GM23248 (cell line): ENCODE measurements around the gene ATXN7L1. TPM values are rescaled to one million over a fixed set of nuclear protein-coding genes. Genes with fewer than 3 reads are reported as not detected.

Experiments
- DNase-seq: peaks from one replicate; pipeline ENCODE4 v3.0.0-alpha.2; 2015
- H2AFZ ChIP-seq: fragments of 200-600 bp; sonication (generic); 2 replicates; pipeline ENCODE4 v1.6.1; 2016; ENCODE audit warnings: antibody characterized with exemption
- H3F3A ChIP-seq: fragments of 200-600 bp; sonication (generic); 2 replicates; pipeline ENCODE4 v1.6.1; 2016; ENCODE audit warnings: mild to moderate bottlenecking, antibody characterized with exemption, mixed run types; ENCODE audit not compliant: insufficient read depth
- H3K27ac ChIP-seq: fragments of 200-600 bp; sonication (generic); 2 replicates; pipeline ENCODE4 v1.5.1; 2016; ENCODE audit warnings: mild to moderate bottlenecking
- H3K27me3 ChIP-seq: fragments of 200-600 bp; sonication (generic); replicated peaks from 2 replicates; pipeline ENCODE4 v1.6.1; 2016; ENCODE audit warnings: mild to moderate bottlenecking; ENCODE audit not compliant: insufficient read depth
- H3K36me3 ChIP-seq: fragments of 200-600 bp; sonication (generic); 2 replicates; pipeline ENCODE4 v1.6.1; 2016; ENCODE audit warnings: low read depth, mild to moderate bottlenecking
- H3K4me1 ChIP-seq: fragments of 200-600 bp; sonication (generic); 2 replicates; pipeline ENCODE4 v1.6.1; 2016; ENCODE audit warnings: mild to moderate bottlenecking; ENCODE audit not compliant: insufficient read depth
- H3K4me2 ChIP-seq: fragments of 200-600 bp; sonication (generic); one replicate; pipeline ENCODE4 v1.6.1; 2016; ENCODE audit warnings: mild to moderate bottlenecking; ENCODE audit not compliant: unreplicated experiment
- H3K4me3 ChIP-seq: fragments of 200-600 bp; sonication (generic); 2 replicates; pipeline ENCODE4 v1.5.1; 2016; ENCODE audit warnings: mild to moderate bottlenecking
- H3K79me2 ChIP-seq: fragments of 200-600 bp; sonication (generic); 2 replicates; pipeline ENCODE4 v1.6.1; 2016; ENCODE audit warnings: mild to moderate bottlenecking; ENCODE audit not compliant: insufficient read depth
- H3K9ac ChIP-seq: fragments of 200-600 bp; sonication (generic); 2 replicates; pipeline ENCODE4 v1.6.1; 2016; ENCODE audit warnings: mild to moderate bottlenecking
- H3K9me2 ChIP-seq: fragments of 200-600 bp; sonication (generic); 2 replicates; pipeline ENCODE4 v1.6.1; 2016; ENCODE audit warnings: mixed run types, mild to moderate bottlenecking, moderate library complexity; ENCODE audit not compliant: insufficient read depth
- H3K9me3 ChIP-seq: fragments of 200-600 bp; sonication (generic); one replicate; pipeline ENCODE4 v1.6.1; 2017; ENCODE audit warnings: low read depth
- H4K20me1 ChIP-seq: fragments of 200-600 bp; sonication (generic); 2 replicates; pipeline ENCODE4 v1.6.0; 2016; ENCODE audit not compliant: insufficient read depth
- EZH2 ChIP-seq: fragments of 200-600 bp; sonication (generic); IDR thresholded peaks from 2 replicates; pipeline ENCODE4 v1.6.1; 2018; ENCODE audit warnings: antibody characterized with exemption, mild to moderate bottlenecking; ENCODE audit not compliant: insufficient read depth, poor library complexity, severe bottlenecking
- EZH2phosphoT487 ChIP-seq: fragments of 200-600 bp; sonication (generic); IDR thresholded peaks from 2 replicates; pipeline ENCODE4 v1.6.1; 2018; ENCODE audit warnings: antibody characterized with exemption, moderate library complexity, mild to moderate bottlenecking, low read depth; ENCODE audit not compliant: insufficient read depth
- WGBS, 2 experiments: methylation state at CpG; one replicate each; pipeline ENCODE4 v1.1.6; 2015 to 2017; ENCODE audit warnings: low lambda C conversion rate in 2 of 2, low coverage in 1 of 2; ENCODE audit errors: missing lambda C conversion rate in 2 of 2; 5-methylcytosine and 5-hydroxymethylcytosine counted together
- in situ Hi-C: fragments of 300-500 bp; cut with MboI; formaldehyde crosslinking; loops from 2 replicates; pipeline ENCODE4 v1.15.0; 2020
- polyA plus RNA-seq: library from polyadenylated mRNA; unstranded; fragments of >200 nt; fragmentation: Nextera tagmentation; extraction: Ambion mirVana; gene quantifications from 2 replicates; pipeline ENCODE4 v1.2.1, GENCODE V29; 2016
- total RNA-seq: library from RNA; depleted of rRNA; stranded (reverse); fragments of >200 nt; shearing (Covaris generic); gene quantifications from 2 replicates; pipeline ENCODE4 v1.2.3, GENCODE V29; 2014

The ATXN7L1 gene
- total and polyA plus RNA-seq, 2 experiments from 2014 or later, result 3.7 to 4.5 TPM

DNA sequence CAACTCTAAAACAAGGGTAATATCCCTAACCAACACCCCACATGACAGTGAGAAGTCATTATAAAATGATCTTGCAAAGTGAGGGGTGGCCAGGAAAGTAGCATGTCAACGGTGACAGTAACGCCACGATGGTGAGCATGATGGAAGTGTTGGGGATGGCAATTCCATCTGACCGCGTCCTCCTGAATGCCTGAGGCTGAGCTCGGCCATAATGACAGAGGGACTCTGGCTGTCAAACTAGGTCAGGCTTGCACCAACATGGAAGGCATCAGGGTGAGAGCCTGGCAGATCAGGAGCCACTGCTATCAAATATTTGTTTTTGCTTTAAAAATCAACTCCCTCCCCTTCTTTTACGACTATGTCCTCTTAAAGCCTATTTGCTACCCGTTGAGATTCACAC is 239.4 kb downstream of the ATXN7L1 start:
- Histone ChIP-seq H3K27ac (no peak overlapping the region), H3K9ac (no peak overlapping the region), H3K9me2 (no peaks in the 10 kb centered on the region), H3K27me3 (no peaks in the 10 kb centered on the region), H2AFZ (no peak overlapping the region), H3K36me3 (no peaks in the 10 kb centered on the region), H4K20me1 (no peaks in the 10 kb centered on the region), H3K9me3 (no peaks in the 10 kb centered on the region), H3F3A (no peaks in the 10 kb centered on the region), H3K4me1 (no peaks in the 10 kb centered on the region), H3K4me2 (no peak overlapping the region), H3K79me2 (no peaks in the 10 kb centered on the region), H3K4me3 (no peak overlapping the region)
- no peak for DNase-seq
- in situ Hi-C loops, result no loop called here
- 96 to 98% methylated on average over 8 of the region's 8 CpGs for WGBS, 2 experiments
- TF ChIP-seq EZH2 (no peak), EZH2phosphoT487 (no peak)

DNA sequence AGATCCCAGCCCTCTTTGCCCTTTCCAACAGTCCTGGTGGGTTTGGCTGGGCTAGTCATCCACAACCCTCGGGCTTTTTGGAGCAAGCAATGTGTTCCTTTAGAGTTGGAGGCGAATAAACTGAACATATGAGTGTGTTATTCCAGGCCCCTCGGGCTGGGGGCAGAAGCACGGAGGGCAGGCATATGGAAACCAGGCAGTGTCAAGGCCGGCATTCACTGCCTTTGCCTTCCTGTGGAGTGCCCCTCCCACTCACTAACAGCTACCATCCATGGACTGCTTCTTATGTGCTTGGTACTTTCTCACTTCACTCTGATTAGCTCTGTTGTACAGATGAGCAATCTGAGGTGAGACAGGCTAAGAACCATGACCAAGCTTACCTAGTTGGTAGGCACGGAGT is 241.2 kb downstream of the ATXN7L1 start:
- Histone ChIP-seq H2AFZ (no peak overlapping the region), H3K79me2 (no peaks in the 10 kb centered on the region), H3F3A (no peaks in the 10 kb centered on the region), H3K9me3 (no peaks in the 10 kb centered on the region), H3K9me2 (no peaks in the 10 kb centered on the region), H3K9ac (no peak overlapping the region), H3K4me3 (no peak overlapping the region), H3K36me3 (no peaks in the 10 kb centered on the region), H3K27me3 (no peaks in the 10 kb centered on the region), H3K4me2 (no peak overlapping the region), H3K27ac (no peak overlapping the region), H4K20me1 (no peaks in the 10 kb centered on the region), H3K4me1 (no peaks in the 10 kb centered on the region)
- no peak for DNase-seq
- WGBS, 2 experiments, result 57 to 71% methylated on average over 5 to 6 of the region's 6 CpGs
- TF ChIP-seq EZH2 (no peak), EZH2phosphoT487 (no peak)
- in situ Hi-C loops, result no loop called here

DNA sequence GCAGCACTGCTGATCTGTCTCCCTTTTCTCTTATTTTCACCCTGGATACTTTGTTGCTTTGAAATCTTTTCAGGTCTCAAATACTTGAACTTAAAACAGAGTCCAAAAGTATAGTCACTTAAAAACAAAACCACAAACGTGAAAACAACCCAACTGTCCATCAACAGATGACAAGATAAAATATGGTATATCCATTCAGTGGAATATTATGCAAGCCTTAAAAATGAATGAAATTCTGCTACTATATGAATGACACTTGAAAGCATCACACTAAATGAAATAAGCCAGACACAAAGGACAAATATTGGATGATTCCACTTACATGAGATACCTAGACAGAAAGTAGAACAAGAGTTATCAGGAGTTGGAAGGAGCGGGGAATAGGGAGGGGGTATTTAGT is 250.4 kb downstream of the ATXN7L1 start:
- no peak overlapping the region for H3K4me2 ChIP-seq
- in situ Hi-C loops, result no loop called here
- 72 to 76% methylated on average over 2 of the region's 2 CpGs for WGBS, 2 experiments

DNA sequence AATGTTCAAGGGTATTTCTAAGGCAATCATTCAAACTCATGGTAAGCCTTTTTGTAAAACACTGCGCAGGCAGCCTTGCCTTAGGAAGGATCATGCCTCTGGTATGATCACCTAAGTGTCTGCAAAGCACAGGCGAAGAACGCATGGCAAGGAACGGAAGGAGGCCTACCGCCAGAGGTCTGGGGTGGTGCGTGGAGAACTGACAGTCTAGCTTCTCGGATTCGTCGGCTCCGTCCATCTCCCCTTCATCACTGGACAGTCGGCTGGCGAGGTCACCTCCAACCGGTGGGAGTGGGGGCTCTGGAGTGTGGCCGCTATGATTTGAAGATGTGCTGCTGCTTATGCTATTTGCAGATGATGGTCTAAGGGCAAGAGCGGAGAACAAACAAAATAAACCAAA is 252.5 kb downstream of the ATXN7L1 start:
- 98% methylated on average over 15 of the region's 15 CpGs for WGBS, 2 experiments
- no peak overlapping the region for H3K4me2 ChIP-seq
- in situ Hi-C loops, result no loop called here

More for the DNA sequence above, 250.4 kb downstream of the ATXN7L1 start:
- no peak overlapping the region for H2AFZ ChIP-seq
- H3K9me3 ChIP-seq, result no peaks in the 10 kb centered on the region
- TF ChIP-seq EZH2phosphoT487 (no peak), EZH2 (no peak)
- no peak overlapping the region for H3K4me3 ChIP-seq
- H3K9ac ChIP-seq, result no peak overlapping the region
- no peaks in the 10 kb centered on the region for H3K9me2 ChIP-seq
- H4K20me1 ChIP-seq, result no peaks in the 10 kb centered on the region
- 0 out of 2 replicates have a peak, but pooled peaks cover 10% of the 10 kb centered on the region for H3K36me3 ChIP-seq
- DNase-seq, result no peak
- no peak overlapping the region for H3K27ac ChIP-seq
- H3K79me2 ChIP-seq, result no peaks in the 10 kb centered on the region
- peaks cover 9% of the 10 kb centered on the region for H3K4me1 ChIP-seq
- H3K27me3 ChIP-seq, result no peaks in the 10 kb centered on the region
- H3F3A ChIP-seq, result no peaks in the 10 kb centered on the region

DNA sequence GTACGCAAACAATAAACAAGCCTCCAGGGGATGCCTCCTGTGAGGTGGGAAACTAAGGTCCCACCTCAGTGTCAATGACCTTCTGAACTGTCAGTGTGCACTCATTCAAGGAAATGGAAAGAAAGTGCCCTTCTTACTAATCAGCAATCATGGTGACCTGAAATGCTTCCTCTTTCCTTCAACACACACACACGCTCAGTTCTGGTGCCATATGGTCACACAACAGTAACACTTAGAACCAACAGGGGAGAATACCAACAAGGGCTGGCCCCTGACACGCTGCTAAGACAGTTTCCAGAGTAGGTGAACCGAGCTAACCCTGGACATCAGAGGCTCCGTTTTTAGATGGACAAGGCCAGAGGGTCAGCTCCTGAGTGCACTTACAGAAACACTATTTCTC is 253.0 kb downstream of the ATXN7L1 start:
- no peaks in the 10 kb centered on the region for H3K9me3 ChIP-seq
- H3K4me3 ChIP-seq, result no peak overlapping the region
- no peak overlapping the region for H2AFZ ChIP-seq
- TF ChIP-seq EZH2phosphoT487 (no peak), EZH2 (no peak)
- 90 to 91% methylated on average over 5 of the region's 5 CpGs for WGBS, 2 experiments
- no peaks in the 10 kb centered on the region for H3K79me2 ChIP-seq
- no peak overlapping the region for H3K27ac ChIP-seq
- 0 out of 2 replicates have a peak, but pooled peaks cover 10% of the 10 kb centered on the region for H3K36me3 ChIP-seq
- H3K27me3 ChIP-seq, result no peaks in the 10 kb centered on the region
- H3K4me2 ChIP-seq, result no peak overlapping the region
- H4K20me1 ChIP-seq, result no peaks in the 10 kb centered on the region
- H3K9ac ChIP-seq, result no peak overlapping the region
- no peaks in the 10 kb centered on the region for H3K9me2 ChIP-seq
- peaks cover 9% of the 10 kb centered on the region for H3K4me1 ChIP-seq
- H3F3A ChIP-seq, result no peaks in the 10 kb centered on the region
- DNase-seq, result no peak
- in situ Hi-C loops, result no loop called here

More for the DNA sequence above, 252.5 kb downstream of the ATXN7L1 start:
- Histone ChIP-seq H3K27me3 (no peaks in the 10 kb centered on the region), H3F3A (no peaks in the 10 kb centered on the region), H3K4me1 (peaks cover 9% of the 10 kb centered on the region), H2AFZ (no peak overlapping the region), H3K9me3 (no peaks in the 10 kb centered on the region), H3K27ac (no peak overlapping the region), H3K4me3 (no peak overlapping the region), H3K9ac (no peak overlapping the region), H3K36me3 (0 out of 2 replicates have a peak, but pooled peaks cover 10% of the 10 kb centered on the region), H3K79me2 (no peaks in the 10 kb centered on the region), H3K9me2 (no peaks in the 10 kb centered on the region), H4K20me1 (no peaks in the 10 kb centered on the region)
- TF ChIP-seq EZH2phosphoT487, result no peak
- no peak for TF ChIP-seq EZH2
- DNase-seq, result no peak
